ENCODE measurements around the gene HECW1.
"Not testable (repeated sequence)": the region's sequence is repeated elsewhere in the genome, so short reads cannot be mapped to it uniquely, and the experiment has no call there.

The HECW1 gene

DNA sequence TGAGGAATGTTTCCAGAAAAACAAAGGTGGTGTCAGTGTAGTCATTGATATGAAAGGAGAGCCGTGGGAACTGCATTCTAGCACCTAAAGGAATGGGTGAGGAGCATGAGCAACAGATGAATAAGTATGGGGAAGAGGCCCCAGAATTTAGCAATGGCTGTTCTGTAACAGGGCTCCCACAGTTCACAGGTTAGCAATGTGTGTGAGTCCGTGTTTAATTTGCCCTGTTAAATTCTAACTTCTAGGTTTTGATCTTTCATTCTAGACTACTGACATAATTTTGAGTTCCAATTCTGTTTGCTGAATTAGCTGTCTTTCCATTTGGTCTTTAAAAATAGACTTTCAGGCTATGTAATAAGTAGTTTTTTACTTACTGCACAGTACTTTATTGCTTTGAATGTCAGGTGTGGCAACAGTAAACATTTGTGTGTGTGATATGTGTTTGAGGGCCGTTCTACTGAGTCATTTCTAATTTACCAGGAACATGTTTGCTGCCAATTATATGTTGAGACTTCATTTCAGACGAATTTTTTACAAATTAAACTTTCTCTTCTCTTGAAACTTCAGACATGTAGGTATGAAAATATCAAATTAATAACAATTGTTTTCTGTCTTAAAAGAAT lies 479.2 kb downstream of the HECW1 start:
- ChIA-PET CTCF (no interaction called here), POLR2A (no interaction called here)
- no peak for TF ChIP-seq FOXM1 (IDR thresholded peaks at IDR 0.05; ENCODE audit: borderline replicate concordance)
- no peak for TF ChIP-seq L3MBTL2 (conservative IDR thresholded peaks at IDR 0.05)
- TF ChIP-seq SP1 (IDR thresholded peaks at IDR 0.05): no peak
- TF ChIP-seq HDGF (IDR thresholded peaks at IDR 0.05; ENCODE audit: borderline replicate concordance): no peak
- TF ChIP-seq, protein P1, sequence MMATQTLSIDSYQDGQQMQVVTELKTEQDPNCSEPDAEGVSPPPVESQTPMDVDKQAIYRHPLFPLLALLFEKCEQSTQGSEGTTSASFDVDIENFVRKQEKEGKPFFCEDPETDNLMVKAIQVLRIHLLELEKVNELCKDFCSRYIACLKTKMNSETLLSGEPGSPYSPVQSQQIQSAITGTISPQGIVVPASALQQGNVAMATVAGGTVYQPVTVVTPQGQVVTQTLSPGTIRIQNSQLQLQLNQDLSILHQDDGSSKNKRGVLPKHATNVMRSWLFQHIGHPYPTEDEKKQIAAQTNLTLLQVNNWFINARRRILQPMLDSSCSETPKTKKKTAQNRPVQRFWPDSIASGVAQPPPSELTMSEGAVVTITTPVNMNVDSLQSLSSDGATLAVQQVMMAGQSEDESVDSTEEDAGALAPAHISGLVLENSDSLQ (IDR thresholded peaks at IDR 0.05): no peak
- TF ChIP-seq NFRKB (IDR thresholded peaks at IDR 0.05): no peak
- no peak for TF ChIP-seq FOXA1 (IDR thresholded peaks at IDR 0.05)
- DNase-seq (ENCODE audit: extremely low spot score): no peak

DNA sequence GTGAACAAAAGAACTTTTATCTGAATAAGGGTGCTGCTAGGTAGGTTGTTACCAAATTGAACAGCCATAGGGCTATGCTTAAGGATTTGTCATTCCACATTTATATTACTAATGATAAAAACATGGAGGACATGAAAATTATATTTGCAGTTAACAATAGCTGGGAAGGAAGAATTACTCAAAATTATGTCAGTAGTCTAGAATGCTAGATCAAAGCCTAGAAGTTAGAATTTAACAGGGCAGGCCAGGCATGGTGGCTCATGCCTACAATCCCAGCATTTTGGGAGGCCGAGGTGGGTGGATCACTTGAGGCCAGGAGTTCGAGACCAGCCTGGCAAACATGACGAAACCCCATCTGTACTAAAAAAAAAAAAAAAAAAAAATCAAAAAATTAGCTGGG lies 479.9 kb downstream of the HECW1 start:
- TF ChIP-seq ELF4 (IDR thresholded peaks at IDR 0.05): no peak
- ChIA-PET POLR2A (no interaction called here), CTCF (no interaction called here)
- no peak for DNase-seq (ENCODE audit: extremely low spot score)

DNA sequence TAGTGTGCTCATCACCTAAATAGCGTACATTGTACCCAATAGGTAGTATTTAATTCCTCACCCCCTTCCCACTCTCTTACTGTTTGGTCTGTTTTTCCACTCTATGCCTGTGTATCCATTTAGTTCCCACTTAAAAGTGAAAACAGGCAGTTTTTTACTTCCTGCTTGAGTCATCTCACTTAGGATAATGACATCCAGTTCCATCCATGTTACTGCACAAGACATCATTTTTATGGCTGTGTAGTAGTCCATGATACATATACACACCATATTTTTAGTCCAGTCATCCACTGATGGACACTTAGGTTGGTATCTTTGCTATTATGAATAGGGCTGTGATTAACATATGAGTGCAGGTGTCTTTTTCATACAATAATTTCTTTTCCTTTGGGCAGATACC lies 480.6 kb downstream of the HECW1 start:
- ChIA-PET POLR2A (no interaction called here), CTCF (no interaction called here)
- DNase-seq (ENCODE audit: extremely low spot score): no peak
- TF ChIP-seq FOXM1 (IDR thresholded peaks at IDR 0.05; ENCODE audit: borderline replicate concordance): no peak
- TF ChIP-seq L3MBTL2 (conservative IDR thresholded peaks at IDR 0.05): no peak
- no peak for TF ChIP-seq ARNT (IDR thresholded peaks at IDR 0.05)
- no peak for TF ChIP-seq BHLHE40 (IDR thresholded peaks at IDR 0.05; ENCODE audit: borderline replicate concordance)
- no peak for TF ChIP-seq SUZ12 (IDR thresholded peaks at IDR 0.05)
- no peak for TF ChIP-seq SP1 (IDR thresholded peaks at IDR 0.05)
- no peak for TF ChIP-seq FOXA1 (IDR thresholded peaks at IDR 0.05)
- TF ChIP-seq CTBP1 (IDR thresholded peaks at IDR 0.05; ENCODE audit: borderline replicate concordance): no peak

DNA sequence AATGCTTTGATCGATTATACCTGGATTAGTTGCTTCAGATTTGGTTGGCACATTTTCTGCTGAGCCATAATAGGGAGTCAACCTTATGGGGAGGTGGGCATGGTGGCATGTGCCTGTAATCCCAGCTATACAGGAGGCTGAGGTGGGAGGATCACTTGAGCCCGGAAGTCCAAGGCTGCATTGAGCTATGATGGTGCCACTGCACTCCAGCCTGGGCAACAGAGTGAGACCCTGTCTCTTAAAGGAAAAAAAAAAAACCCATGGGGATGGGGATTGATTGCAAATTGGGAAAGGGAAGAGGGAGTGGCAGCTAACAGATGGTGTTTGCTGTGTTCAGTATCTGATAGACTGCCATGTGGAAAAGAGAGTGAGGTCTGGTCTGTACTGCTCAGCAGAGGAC lies 481.6 kb downstream of the HECW1 start:
- ChIA-PET POLR2A (interaction anchor here (0.6 kb wide), 1 partner anchor 11 kb away, joined by 4 read pairs; the partner anchor contains the start of gene STK17A), CTCF (interaction anchor here (0.6 kb wide), 1 partner anchor 404 kb away, joined by 3 read pairs; no protein-coding TSS in a partner anchor)
- DNase-seq (ENCODE audit: extremely low spot score): no peak
- TF ChIP-seq, protein P1 (IDR thresholded peaks at IDR 0.05): no peak
- no peak for TF ChIP-seq CTBP1 (IDR thresholded peaks at IDR 0.05; ENCODE audit: borderline replicate concordance)
- no peak for TF ChIP-seq ARNT (IDR thresholded peaks at IDR 0.05)
- no peak for TF ChIP-seq HDGF (IDR thresholded peaks at IDR 0.05; ENCODE audit: borderline replicate concordance)
- no peak for TF ChIP-seq TARDBP (IDR thresholded peaks at IDR 0.05)
- TF ChIP-seq SUZ12 (IDR thresholded peaks at IDR 0.05): no peak
- TF ChIP-seq LEF1 (IDR thresholded peaks at IDR 0.05; ENCODE audit: borderline replicate concordance): no peak
- no peak for TF ChIP-seq ELF4 (IDR thresholded peaks at IDR 0.05)
- TF ChIP-seq NFRKB (IDR thresholded peaks at IDR 0.05): no peak
- TF ChIP-seq FOXK2 (IDR thresholded peaks at IDR 0.05): no peak
- no peak for TF ChIP-seq L3MBTL2 (conservative IDR thresholded peaks at IDR 0.05)
- no peak for TF ChIP-seq FOXA1 (IDR thresholded peaks at IDR 0.05)
- TF ChIP-seq ZNF384 (IDR thresholded peaks at IDR 0.05): no peak
- no peak for TF ChIP-seq SP1 (IDR thresholded peaks at IDR 0.05)
- no peak for TF ChIP-seq FOXM1 (IDR thresholded peaks at IDR 0.05; ENCODE audit: borderline replicate concordance)
- no peak for TF ChIP-seq BHLHE40 (IDR thresholded peaks at IDR 0.05; ENCODE audit: borderline replicate concordance)

DNA sequence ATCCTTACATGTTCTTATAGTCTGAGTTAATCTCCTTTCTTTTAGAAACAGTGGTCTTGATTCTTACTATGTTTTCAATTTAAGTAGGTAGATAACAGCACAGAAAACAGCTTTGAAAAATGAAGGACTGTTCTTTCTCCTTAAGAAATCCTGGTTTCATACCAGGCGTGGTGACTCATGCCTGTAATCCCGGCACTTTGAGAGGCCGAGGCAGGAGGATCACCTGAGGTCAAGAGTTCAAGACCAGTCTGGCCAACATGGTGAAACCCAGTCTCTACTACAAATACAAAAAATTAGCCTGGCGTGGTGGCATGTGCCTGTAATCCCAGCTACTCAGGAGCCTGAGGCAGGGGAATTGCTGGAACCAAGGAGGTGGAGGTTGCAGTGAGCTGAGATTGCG lies 484.0 kb downstream of the HECW1 start:
- DNase-seq (ENCODE audit: extremely low spot score); POLR2A ChIA-PET: not testable (repeated sequence)
- CTCF ChIA-PET: interaction anchor here (1.3 kb wide), 1 partner anchor 14 kb away, joined by 4 read pairs; the partner anchor contains the start of gene STK17A

DNA sequence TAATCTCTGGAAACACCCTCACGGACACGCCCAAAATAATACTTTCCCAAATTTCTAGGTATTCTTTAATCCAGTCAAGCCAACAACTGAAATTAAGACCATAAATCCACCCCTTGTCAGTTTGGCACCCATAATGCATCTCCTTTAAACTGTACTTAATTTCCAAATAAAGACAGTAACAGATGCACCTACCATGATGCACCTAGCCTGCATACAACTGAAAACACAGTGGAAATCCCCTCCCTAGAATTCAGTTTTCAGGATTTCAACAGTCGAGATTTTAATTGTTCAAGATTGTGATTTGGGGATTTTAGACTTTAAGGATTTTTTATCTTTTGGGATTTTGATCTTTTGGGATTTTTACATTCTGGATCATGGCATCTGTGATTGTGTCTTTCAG lies 487.6 kb downstream of the HECW1 start:
- no peak for DNase-seq (ENCODE audit: extremely low spot score)
- POLR2A ChIA-PET: no interaction called here
- TF ChIP-seq HDGF (IDR thresholded peaks at IDR 0.05; ENCODE audit: borderline replicate concordance) (no peak), NFRKB (IDR thresholded peaks at IDR 0.05) (no peak), FOXA1 (IDR thresholded peaks at IDR 0.05) (no peak), LEF1 (IDR thresholded peaks at IDR 0.05; ENCODE audit: borderline replicate concordance) (no peak), CTBP1 (IDR thresholded peaks at IDR 0.05; ENCODE audit: borderline replicate concordance) (no peak), BHLHE40 (IDR thresholded peaks at IDR 0.05; ENCODE audit: borderline replicate concordance) (no peak), FOXK2 (IDR thresholded peaks at IDR 0.05) (no peak), TARDBP (IDR thresholded peaks at IDR 0.05) (no peak), L3MBTL2 (conservative IDR thresholded peaks at IDR 0.05) (no peak), ELF4 (IDR thresholded peaks at IDR 0.05) (no peak), SP1 (IDR thresholded peaks at IDR 0.05) (no peak)
- TF ChIP-seq, protein P1 (IDR thresholded peaks at IDR 0.05): no peak
- CTCF ChIA-PET: no interaction called here

DNA sequence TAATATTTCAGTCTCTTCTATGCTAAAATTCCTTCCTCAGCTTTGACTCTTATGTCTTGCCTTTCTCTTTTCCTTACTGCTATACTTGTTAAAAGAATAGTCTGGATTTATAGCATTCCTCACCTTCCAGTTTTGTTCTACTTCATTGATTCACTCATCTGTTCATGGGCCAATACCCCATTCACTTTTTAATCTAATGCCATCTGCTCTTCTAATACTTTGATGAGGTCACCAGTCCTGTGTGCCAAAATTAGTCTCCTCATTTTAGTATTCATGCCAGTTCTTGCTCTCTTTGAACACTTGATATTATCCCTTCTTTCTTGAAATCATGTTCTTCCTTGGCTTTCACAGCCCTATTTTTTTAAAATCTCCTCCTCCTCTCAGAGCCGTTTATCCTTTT lies 489.8 kb downstream of the HECW1 start:
- TF ChIP-seq ARNT (IDR thresholded peaks at IDR 0.05) (no peak), SUZ12 (IDR thresholded peaks at IDR 0.05) (no peak), CTBP1 (IDR thresholded peaks at IDR 0.05; ENCODE audit: borderline replicate concordance) (no peak), ZNF384 (IDR thresholded peaks at IDR 0.05) (no peak), SP1 (IDR thresholded peaks at IDR 0.05) (no peak), FOXK2 (IDR thresholded peaks at IDR 0.05) (no peak), ELF4 (IDR thresholded peaks at IDR 0.05) (no peak), FOXM1 (IDR thresholded peaks at IDR 0.05; ENCODE audit: borderline replicate concordance) (no peak), LEF1 (IDR thresholded peaks at IDR 0.05; ENCODE audit: borderline replicate concordance) (no peak), HDGF (IDR thresholded peaks at IDR 0.05; ENCODE audit: borderline replicate concordance) (no peak), NFRKB (IDR thresholded peaks at IDR 0.05) (no peak), TARDBP (IDR thresholded peaks at IDR 0.05) (no peak), BHLHE40 (IDR thresholded peaks at IDR 0.05; ENCODE audit: borderline replicate concordance) (no peak), FOXA1 (IDR thresholded peaks at IDR 0.05) (no peak), L3MBTL2 (conservative IDR thresholded peaks at IDR 0.05) (no peak)
- TF ChIP-seq, protein P1 (IDR thresholded peaks at IDR 0.05): no peak
- no peak for DNase-seq (ENCODE audit: extremely low spot score)
- POLR2A ChIA-PET: interaction anchor here (1.9 kb wide), 1 partner anchor 20 kb away, joined by 8 read pairs; the partner anchor contains the start of gene STK17A
- CTCF ChIA-PET: interaction anchor here (1.4 kb wide), 1 partner anchor 20 kb away, joined by 3 read pairs; the partner anchor contains the start of gene STK17A

All from HEK293T (cell line).